Limb (tissue), 2 donors: ENCODE data around the gene RPS3A.
A peak's percentile ranks its signal among the peaks of the same experiment; 100 is the strongest.
"Not testable (repeated sequence)": the region's sequence is repeated elsewhere in the genome, so short reads cannot be mapped to it uniquely, and the experiment has no call there.

ENCODE experiments used
- DNase-seq, 2 donors: peaks; one replicate each; pipeline ENCODE4 v3.0.0-alpha.2; 2016; ENCODE audit errors: extremely low spot score in 2 of 2

The RPS3A gene

GRCh38 chr4:151114986-151115385 is 15.6 kb downstream of the RPS3A start:
- DNase-seq: no peak

GRCh38 chr4:151117371-151117962 is 18.0 kb downstream of the RPS3A start:
- DNase-seq: peak; percentile 77 to 80

GRCh38 chr4:151129796-151130195 is 30.4 kb downstream of the RPS3A start:
- no peak for DNase-seq

- no peak for DNase-seq
Measured at GRCh38 chr4:151133311-151133710, 33.9 kb downstream of the RPS3A start.

- DNase-seq: not testable (repeated sequence)
Measured at GRCh38 chr4:151136048-151136447, 36.6 kb downstream of the RPS3A start.

GRCh38 chr4:151139814-151140213 is 40.4 kb downstream of the RPS3A start:
- no peak for DNase-seq

- no peak for DNase-seq
Measured at GRCh38 chr4:151142758-151143157, 43.3 kb downstream of the RPS3A start.

- DNase-seq: no peak
Measured at GRCh38 chr4:151143162-151143561, 43.7 kb downstream of the RPS3A start.

GRCh38 chr4:151143811-151144210 is 44.4 kb downstream of the RPS3A start:
- DNase-seq: no peak

GRCh38 chr4:151144329-151145072 is 45.1 kb downstream of the RPS3A start:
- no peak for DNase-seq

- no peak for DNase-seq
Measured at GRCh38 chr4:151147000-151147399, 47.6 kb downstream of the RPS3A start.

- no peak for DNase-seq
Measured at GRCh38 chr4:151148261-151148660, 48.8 kb downstream of the RPS3A start.

GRCh38 chr4:151150821-151151580 is 51.6 kb downstream of the RPS3A start:
- no peak for DNase-seq

GRCh38 chr4:151152028-151152427 is 52.6 kb downstream of the RPS3A start:
- no peak for DNase-seq

- no peak for DNase-seq
Measured at GRCh38 chr4:151153585-151153984, 54.2 kb downstream of the RPS3A start.
